Mesenchymal stem cell (in vitro differentiated cells and primary cell): ENCODE data around the gene CNIH1.

ENCODE experiments used
- DNase-seq: peaks from one replicate; pipeline ENCODE4 v3.0.0-alpha.2; 2013
- H2AFZ ChIP-seq: one replicate; pipeline ENCODE4 v1.6.1; 2013; ENCODE audit warnings: low read depth, mild to moderate bottlenecking, control low read depth, inconsistent platforms, low read length, moderate library complexity
- H2AK5ac ChIP-seq: 2 replicates; pipeline ENCODE4 v1.6.1; 2013; ENCODE audit warnings: low read length, moderate library complexity, mild to moderate bottlenecking, inconsistent platforms; ENCODE audit not compliant: severe bottlenecking
- H2BK120ac ChIP-seq: one replicate; pipeline ENCODE4 v1.6.1; 2013; ENCODE audit warnings: low read depth, mild to moderate bottlenecking, inconsistent platforms, low read length, moderate library complexity
- H2BK12ac ChIP-seq, 2 experiments: one replicate each; pipeline ENCODE4 v1.6.1; 2013; ENCODE audit warnings: inconsistent platforms in 2 of 2, low read length in 2 of 2, mild to moderate bottlenecking in 2 of 2, moderate library complexity in 2 of 2, control low read depth in 1 of 2
- H2BK15ac ChIP-seq: one replicate; pipeline ENCODE4 v1.6.1; 2013; ENCODE audit warnings: mild to moderate bottlenecking, low read depth, inconsistent platforms; ENCODE audit not compliant: poor library complexity, severe bottlenecking
- H2BK5ac ChIP-seq: 2 replicates; pipeline ENCODE4 v1.6.1; 2013; ENCODE audit warnings: low read depth, mild to moderate bottlenecking, low read length, control low read depth, inconsistent platforms; ENCODE audit not compliant: poor library complexity, severe bottlenecking
- H3K14ac ChIP-seq, 2 experiments: one replicate each; pipeline ENCODE4 v1.6.1; 2013; ENCODE audit warnings: inconsistent platforms in 2 of 2, low read length in 2 of 2, control low read depth in 1 of 2, mild to moderate bottlenecking in 1 of 2, moderate library complexity in 1 of 2
- H3K18ac ChIP-seq, 2 experiments: one replicate each; pipeline ENCODE4 v1.6.1; 2013; ENCODE audit warnings: inconsistent platforms in 2 of 2, low read length in 2 of 2, control low read depth in 1 of 2, low read depth in 1 of 2, mild to moderate bottlenecking in 1 of 2
- H3K23ac ChIP-seq, 2 experiments: one replicate each; pipeline ENCODE4 v1.6.1; 2013; ENCODE audit warnings: inconsistent platforms in 2 of 2, low read length in 2 of 2, mild to moderate bottlenecking in 2 of 2, moderate library complexity in 2 of 2, control low read depth in 1 of 2
- H3K27ac ChIP-seq: 2 replicates; pipeline ENCODE4 v1.5.1; 2013; ENCODE audit warnings: mild to moderate bottlenecking, moderate library complexity, low read length, control low read depth, inconsistent platforms; ENCODE audit not compliant: poor library complexity, severe bottlenecking
- H3K27me3 ChIP-seq, 2 experiments: 2 replicates each; pipeline versions ENCODE4 v1.6.1 to v1.7.0; 2013; ENCODE audit warnings: low read length in 2 of 2, mild to moderate bottlenecking in 2 of 2, moderate library complexity in 2 of 2, control low read depth in 1 of 2, inconsistent platforms in 1 of 2; ENCODE audit not compliant: control insufficient read depth in 1 of 2, insufficient read depth in 1 of 2
- H3K36me3 ChIP-seq, 2 experiments: 2 replicates each; pipeline versions ENCODE4 v1.6.1 to v1.7.0; 2013; ENCODE audit warnings: low read length in 2 of 2, control low read depth in 1 of 2, inconsistent platforms in 1 of 2, low read depth in 1 of 2, mild to moderate bottlenecking in 1 of 2; ENCODE audit not compliant: insufficient read depth in 2 of 2, control insufficient read depth in 1 of 2
- H3K4ac ChIP-seq, 2 experiments: one replicate each; pipeline ENCODE4 v1.6.1; 2013; ENCODE audit warnings: inconsistent platforms in 2 of 2, low read length in 2 of 2, mild to moderate bottlenecking in 2 of 2, moderate library complexity in 2 of 2, control low read depth in 1 of 2, low read depth in 1 of 2
- H3K4me1 ChIP-seq: 2 replicates; pipeline ENCODE4 v1.6.1; 2013; ENCODE audit warnings: low read depth, low read length, control low read depth; ENCODE audit not compliant: control insufficient read depth, insufficient read depth
- H3K4me2 ChIP-seq: 2 replicates; pipeline ENCODE4 v1.6.1; 2013; ENCODE audit warnings: low read length, mild to moderate bottlenecking, inconsistent platforms; ENCODE audit not compliant: poor library complexity, severe bottlenecking
- H3K4me3 ChIP-seq, 2 experiments: 2 replicates each; pipeline versions ENCODE4 v1.5.1 to v1.7.0; 2013; ENCODE audit warnings: low read length in 2 of 2, mild to moderate bottlenecking in 2 of 2, control low read depth in 1 of 2, low read depth in 1 of 2; ENCODE audit not compliant: insufficient read depth in 1 of 2
- H3K79me1 ChIP-seq: replicated peaks from 2 replicates; pipeline ENCODE4 v1.6.1; 2013; ENCODE audit warnings: mild to moderate bottlenecking, control low read depth, low read length, inconsistent platforms; ENCODE audit not compliant: poor library complexity, severe bottlenecking
- H3K9ac ChIP-seq: 2 replicates; pipeline ENCODE4 v1.7.0; 2013; ENCODE audit warnings: mild to moderate bottlenecking, low read length, moderate library complexity
- H3K9me3 ChIP-seq: 2 replicates; pipeline ENCODE4 v1.7.0; 2013; ENCODE audit warnings: mild to moderate bottlenecking, low read length; ENCODE audit not compliant: control insufficient read depth
- H4K8ac ChIP-seq: one replicate; pipeline ENCODE4 v1.6.1; 2013; ENCODE audit warnings: inconsistent platforms, mild to moderate bottlenecking, low read length, moderate library complexity
- H4K91ac ChIP-seq: one replicate; pipeline ENCODE4 v1.6.1; 2013; ENCODE audit warnings: mild to moderate bottlenecking, low read length, inconsistent platforms
- WGBS: methylation state at CpG from one replicate; pipeline ENCODE4 v1.1.7; 2013; ENCODE audit warnings: mixed read lengths; 5-methylcytosine and 5-hydroxymethylcytosine counted together

Gene CNIH1

GRCh38 chr14:54392131-54392859 lies 48.9 kb downstream of the CNIH1 start:
- 94% methylated on average over 14 of the region's 14 CpGs for WGBS

GRCh38 chr14:54387328-54387727 lies 53.8 kb downstream of the CNIH1 start:
- H2BK120ac ChIP-seq: no peak overlapping the region
- DNase-seq: no peak
- H3K4me2 ChIP-seq: no peak overlapping the region
- H3K18ac ChIP-seq: no peak overlapping the region
- no peak overlapping the region for H4K8ac ChIP-seq
- no peak overlapping the region for H4K91ac ChIP-seq
- no peak overlapping the region for H2AK5ac ChIP-seq
- H2BK15ac ChIP-seq: no peak overlapping the region
- H3K79me1 ChIP-seq: no peaks in the 10 kb centered on the region
- H3K23ac ChIP-seq: no peak overlapping the region
- H2BK12ac ChIP-seq: no peak overlapping the region
- no peak overlapping the region for H2BK5ac ChIP-seq
- H3K27me3 ChIP-seq: peaks cover 0 to 32% of the 10 kb centered on the region in 2 experiments
- no peaks in the 10 kb centered on the region for H3K36me3 ChIP-seq
- H2AFZ ChIP-seq: no peak overlapping the region
- H3K27ac ChIP-seq: no peak overlapping the region
- no peak overlapping the region for H3K4me3 ChIP-seq
- no peak overlapping the region for H3K4ac ChIP-seq
- WGBS: 92% methylated on average over 5 of the region's 5 CpGs
- H3K9me3 ChIP-seq: no peaks in the 10 kb centered on the region
- no peaks in the 10 kb centered on the region for H3K4me1 ChIP-seq
- H3K9ac ChIP-seq: no peak overlapping the region
- H3K14ac ChIP-seq: no peak overlapping the region

More at GRCh38 chr14:54392131-54392859, 48.9 kb downstream of the CNIH1 start:
- no peak overlapping the region for H3K18ac ChIP-seq
- H4K91ac ChIP-seq: no peak overlapping the region
- peaks cover 4% of the 10 kb centered on the region for H3K79me1 ChIP-seq
- no peak for DNase-seq
- no peak overlapping the region for H4K8ac ChIP-seq
- no peak overlapping the region for H3K14ac ChIP-seq
- H3K4me3 ChIP-seq: no peak overlapping the region
- no peak overlapping the region for H3K4ac ChIP-seq
- no peak overlapping the region for H2AK5ac ChIP-seq
- no peak overlapping the region for H3K9ac ChIP-seq
- H2AFZ ChIP-seq: no peak overlapping the region
- no peak overlapping the region for H2BK120ac ChIP-seq
- no peak overlapping the region for H2BK15ac ChIP-seq
- H3K27me3 ChIP-seq: peaks cover 0 to 14% of the 10 kb centered on the region in 2 experiments
- no peak overlapping the region for H2BK5ac ChIP-seq
- peaks cover 3% of the 10 kb centered on the region for H3K4me1 ChIP-seq
- no peaks in the 10 kb centered on the region for H3K9me3 ChIP-seq
- H3K27ac ChIP-seq: no peak overlapping the region
- H2BK12ac ChIP-seq: no peak overlapping the region
- H3K23ac ChIP-seq: no peak overlapping the region
- peaks cover 0 to 5% of the 10 kb centered on the region in 2 experiments for H3K36me3 ChIP-seq
- H3K4me2 ChIP-seq: no peak overlapping the region

GRCh38 chr14:54385556-54385955 lies 55.6 kb downstream of the CNIH1 start:
- Histone ChIP-seq H3K9me3 (no peaks in the 10 kb centered on the region), H2AFZ (no peak overlapping the region), H3K79me1 (no peaks in the 10 kb centered on the region), H3K18ac (no peak overlapping the region), H3K36me3 (no peaks in the 10 kb centered on the region), H3K4ac (no peak overlapping the region), H3K4me1 (no peaks in the 10 kb centered on the region), H3K27ac (no peak overlapping the region), H4K8ac (no peak overlapping the region), H2BK12ac (no peak overlapping the region), H3K4me2 (no peak overlapping the region), H2AK5ac (no peak overlapping the region), H3K23ac (no peak overlapping the region), H3K27me3 (peaks cover 0 to 25% of the 10 kb centered on the region in 2 experiments), H2BK15ac (no peak overlapping the region), H4K91ac (no peak overlapping the region), H2BK120ac (no peak overlapping the region), H3K4me3 (no peak overlapping the region), H3K14ac (no peak overlapping the region), H3K9ac (no peak overlapping the region), H2BK5ac (no peak overlapping the region)
- 94% methylated on average over 4 of the region's 4 CpGs for WGBS
- DNase-seq: no peak

- Histone ChIP-seq H3K23ac (no peak overlapping the region), H2BK5ac (no peak overlapping the region), H3K27me3 (peaks cover 0 to 25% of the 10 kb centered on the region in 2 experiments), H4K8ac (no peak overlapping the region), H2BK120ac (no peak overlapping the region), H3K4me1 (no peaks in the 10 kb centered on the region), H2BK12ac (no peak overlapping the region), H3K79me1 (no peaks in the 10 kb centered on the region), H3K4me3 (no peak overlapping the region), H2AK5ac (no peak overlapping the region), H3K4me2 (no peak overlapping the region), H3K9ac (no peak overlapping the region), H3K9me3 (no peaks in the 10 kb centered on the region), H3K36me3 (no peaks in the 10 kb centered on the region), H3K14ac (no peak overlapping the region), H2BK15ac (no peak overlapping the region), H2AFZ (no peak overlapping the region), H4K91ac (no peak overlapping the region), H3K4ac (no peak overlapping the region), H3K18ac (no peak overlapping the region), H3K27ac (no peak overlapping the region)
- no peak for DNase-seq
- 95% methylated on average over 4 of the region's 4 CpGs for WGBS
Observed at GRCh38 chr14:54383835-54384234, 57.3 kb downstream of the CNIH1 start.
